H1 (cell line): ENCODE measurements around the gene PCDHB7. TPM values are rescaled to one million over a fixed set of nuclear protein-coding genes. Genes with fewer than 3 reads are reported as not detected.
A peak's percentile ranks its signal among the peaks of the same experiment; 100 is the strongest.

ENCODE experiments used
- FOSL1 ChIP-seq: IDR thresholded peaks from 2 replicates; pipeline ENCODE4 v1.6.1; 2011; ENCODE audit warnings: mild to moderate bottlenecking, low read depth, low read length, moderate library complexity; ENCODE audit not compliant: insufficient read depth
- KDM1A ChIP-seq: fragments of 200-600, 300-600 bp; sonication (generic); IDR thresholded peaks from 2 replicates; pipeline ENCODE4 v1.7.1; 2016; ENCODE audit warnings: mild to moderate bottlenecking, low read length, borderline replicate concordance
- POLR2AphosphoS5 ChIP-seq: IDR thresholded peaks from 2 replicates; pipeline ENCODE4 v1.6.1; 2011; ENCODE audit warnings: low read depth, low read length
- POU5F1 ChIP-seq: IDR thresholded peaks from 2 replicates; pipeline ENCODE4 v1.6.1; 2011; ENCODE audit warnings: low read depth, mild to moderate bottlenecking, low read length, moderate library complexity
- RNF2 ChIP-seq: fragments of 200-900, 300-1000 bp; sonication (generic); IDR thresholded peaks from 2 replicates; pipeline ENCODE4 v1.7.1; 2016; ENCODE audit warnings: borderline replicate concordance, low read depth, mild to moderate bottlenecking, antibody characterized with exemption, low read length; ENCODE audit not compliant: poor library complexity, severe bottlenecking; ENCODE audit errors: missing control alignments
- RXRA ChIP-seq: IDR thresholded peaks from 2 replicates; pipeline ENCODE4 v1.6.1; 2011; ENCODE audit warnings: low read depth, mild to moderate bottlenecking, low read length, moderate library complexity; ENCODE audit not compliant: insufficient read depth
- SIX5 ChIP-seq: IDR thresholded peaks from 2 replicates; pipeline ENCODE4 v1.6.1; 2011; ENCODE audit warnings: mild to moderate bottlenecking, low read depth, low read length
- SP2 ChIP-seq: IDR thresholded peaks from 2 replicates; pipeline ENCODE4 v1.6.1; 2012; ENCODE audit warnings: mild to moderate bottlenecking, low read length, inconsistent platforms
- SUZ12 ChIP-seq: fragments of 200-600 bp; sonication (generic); IDR thresholded peaks from 2 replicates; pipeline ENCODE4 v1.6.1; 2012; ENCODE audit warnings: mild to moderate bottlenecking, inconsistent platforms, low read length, moderate library complexity, mixed read lengths
- TCF12 ChIP-seq: IDR thresholded peaks from 2 replicates; pipeline ENCODE4 v1.6.1; 2011; ENCODE audit warnings: low read depth, mild to moderate bottlenecking, low read length
- polyA plus RNA-seq, 7 experiments: library from polyadenylated mRNA; depleted of rRNA in 3 of 7; stranded (reverse) in 5 of 7; unstranded in 2 of 7; fragments of >200 nt in 5 of 7; fragments of 200-250 nt in 2 of 7; gene quantifications; 1 replicate in 5 of 7; 2 replicates in 1 of 7; 4 replicates in 1 of 7; pipeline versions ENCODE4 v1.2.1 to v1.2.3, GENCODE V29; 2011 to 2013; ENCODE audit warnings: missing spikeins in 2 of 7, mixed read lengths in 2 of 7
- total RNA-seq: library from RNA; stranded (reverse); fragmentation: NEBNext Ultra II Directional; extraction: Animal tissue kit (Norgen Biotek cat#: 25700); gene quantifications from 2 replicates; pipeline ENCODE4 v1.2.1, GENCODE V29; 2021
- TF ChIP-seq, protein P1 (sequence below), 3 experiments: IDR thresholded peaks; 1 replicate in 2 of 3; 2 replicates in 1 of 3; pipeline versions ENCODE4 v1.5.1 to v1.6.1; 2011; ENCODE audit warnings: low read length in 3 of 3, mild to moderate bottlenecking in 3 of 3, inconsistent platforms in 2 of 3, low read depth in 1 of 3, moderate library complexity in 1 of 3; ENCODE audit not compliant: insufficient read depth in 1 of 3; ENCODE audit errors: control extremely low read depth in 1 of 3

PCDHB7 gene
- total and polyA plus RNA-seq, 2 of the 8 experiments (the other 6 are each of a cell fraction or from before 2014, with no cell fraction given), result 0.17 to 0.19 TPM

DNA sequence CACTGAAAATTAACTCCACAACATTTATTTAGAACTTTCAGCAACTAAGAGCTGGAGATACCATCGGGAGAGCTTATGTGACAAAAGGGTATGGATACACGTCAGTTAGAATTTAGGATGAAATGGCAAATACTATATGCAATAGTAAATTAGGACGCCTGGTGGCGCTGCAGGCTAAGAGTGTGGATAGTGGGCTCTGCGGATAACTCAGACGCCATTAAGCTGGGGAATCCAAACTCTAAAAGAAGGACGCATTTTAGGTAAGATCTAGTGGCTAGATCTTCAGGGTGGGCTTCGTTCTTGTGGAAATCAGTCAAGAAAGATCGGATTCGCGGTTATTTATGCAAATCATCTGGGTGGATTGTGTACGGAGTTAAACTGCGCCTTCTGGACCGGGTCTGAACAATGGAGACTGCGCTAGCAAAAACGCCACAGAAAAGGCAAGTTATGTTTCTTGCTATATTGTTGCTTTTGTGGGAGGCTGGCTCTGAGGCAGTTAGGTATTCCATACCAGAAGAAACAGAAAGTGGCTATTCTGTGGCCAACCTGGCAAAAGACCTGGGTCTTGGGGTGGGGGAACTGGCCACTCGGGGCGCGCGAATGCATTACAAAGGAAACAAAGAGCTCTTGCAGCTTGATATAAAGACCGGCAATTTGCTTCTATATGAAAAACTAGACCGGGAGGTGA lies 37.3 kb upstream of the PCDHB7 start, which contains the start of gene PCDHB5 (continued):
- TF ChIP-seq POU5F1 (no peak; the same call in 1 of the 2 replicates), FOSL1 (no peak), RXRA (no peak), RNF2 (no peak), TCF12 (no peak), SUZ12 (no peak), SP2 (no peak), SIX5 (no peak), POLR2AphosphoS5 (0 out of 2 replicates have a peak, but pooled peaks have one; percentile 35), KDM1A (no peak)
- TF ChIP-seq, protein P1, sequence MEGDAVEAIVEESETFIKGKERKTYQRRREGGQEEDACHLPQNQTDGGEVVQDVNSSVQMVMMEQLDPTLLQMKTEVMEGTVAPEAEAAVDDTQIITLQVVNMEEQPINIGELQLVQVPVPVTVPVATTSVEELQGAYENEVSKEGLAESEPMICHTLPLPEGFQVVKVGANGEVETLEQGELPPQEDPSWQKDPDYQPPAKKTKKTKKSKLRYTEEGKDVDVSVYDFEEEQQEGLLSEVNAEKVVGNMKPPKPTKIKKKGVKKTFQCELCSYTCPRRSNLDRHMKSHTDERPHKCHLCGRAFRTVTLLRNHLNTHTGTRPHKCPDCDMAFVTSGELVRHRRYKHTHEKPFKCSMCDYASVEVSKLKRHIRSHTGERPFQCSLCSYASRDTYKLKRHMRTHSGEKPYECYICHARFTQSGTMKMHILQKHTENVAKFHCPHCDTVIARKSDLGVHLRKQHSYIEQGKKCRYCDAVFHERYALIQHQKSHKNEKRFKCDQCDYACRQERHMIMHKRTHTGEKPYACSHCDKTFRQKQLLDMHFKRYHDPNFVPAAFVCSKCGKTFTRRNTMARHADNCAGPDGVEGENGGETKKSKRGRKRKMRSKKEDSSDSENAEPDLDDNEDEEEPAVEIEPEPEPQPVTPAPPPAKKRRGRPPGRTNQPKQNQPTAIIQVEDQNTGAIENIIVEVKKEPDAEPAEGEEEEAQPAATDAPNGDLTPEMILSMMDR (IDR thresholded peaks at IDR 0.05; ENCODE audit: control extremely low read depth in 1 of 3, insufficient read depth in 1 of 3, low read depth in 1 of 3, low read length in 3 of 3), result peak; percentile 43 to 77 (median 72)
